ENCODE data around the gene SUN3. TPM values are rescaled to one million over a fixed set of nuclear protein-coding genes. Genes with fewer than 3 reads are reported as not detected.

Gene SUN3
- total RNA-seq, 1 donor from 2014 or later = not detected

DNA sequence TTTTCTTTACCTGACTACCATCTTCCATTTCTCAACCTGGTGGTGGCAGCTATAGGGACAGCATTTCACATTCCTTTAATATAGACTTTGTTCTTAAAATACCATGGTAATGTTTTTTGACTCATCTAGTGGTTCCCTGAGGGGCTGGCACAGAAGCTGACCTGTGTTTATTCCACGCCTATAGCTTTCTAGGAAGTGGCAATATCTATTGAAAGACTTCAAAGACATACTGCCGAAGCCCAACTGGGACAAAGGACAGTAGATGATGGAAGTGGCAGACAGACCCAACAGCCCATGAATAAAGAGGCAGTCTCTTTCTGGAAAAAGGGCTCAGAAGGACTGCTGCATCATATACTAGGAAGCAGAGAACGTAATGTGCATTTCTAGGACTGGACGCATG, 11.2 kb downstream of the SUN3 start:
- Histone ChIP-seq H3K9me3 (no peaks in the 10 kb centered on the region), H3K36me3 (no peaks in the 10 kb centered on the region), H3K27ac (no peak overlapping the region), H3K4me1 (no peaks in the 10 kb centered on the region), H3K4me3 (no peak overlapping the region), H3K27me3 (no peaks in the 10 kb centered on the region)
- intact Hi-C loops (cut with DNase I) = no loop called here
- TF ChIP-seq, protein P1, sequence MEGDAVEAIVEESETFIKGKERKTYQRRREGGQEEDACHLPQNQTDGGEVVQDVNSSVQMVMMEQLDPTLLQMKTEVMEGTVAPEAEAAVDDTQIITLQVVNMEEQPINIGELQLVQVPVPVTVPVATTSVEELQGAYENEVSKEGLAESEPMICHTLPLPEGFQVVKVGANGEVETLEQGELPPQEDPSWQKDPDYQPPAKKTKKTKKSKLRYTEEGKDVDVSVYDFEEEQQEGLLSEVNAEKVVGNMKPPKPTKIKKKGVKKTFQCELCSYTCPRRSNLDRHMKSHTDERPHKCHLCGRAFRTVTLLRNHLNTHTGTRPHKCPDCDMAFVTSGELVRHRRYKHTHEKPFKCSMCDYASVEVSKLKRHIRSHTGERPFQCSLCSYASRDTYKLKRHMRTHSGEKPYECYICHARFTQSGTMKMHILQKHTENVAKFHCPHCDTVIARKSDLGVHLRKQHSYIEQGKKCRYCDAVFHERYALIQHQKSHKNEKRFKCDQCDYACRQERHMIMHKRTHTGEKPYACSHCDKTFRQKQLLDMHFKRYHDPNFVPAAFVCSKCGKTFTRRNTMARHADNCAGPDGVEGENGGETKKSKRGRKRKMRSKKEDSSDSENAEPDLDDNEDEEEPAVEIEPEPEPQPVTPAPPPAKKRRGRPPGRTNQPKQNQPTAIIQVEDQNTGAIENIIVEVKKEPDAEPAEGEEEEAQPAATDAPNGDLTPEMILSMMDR (IDR thresholded peaks at IDR 0.05) = no peak
- TF ChIP-seq POLR2A (IDR thresholded peaks at IDR 0.05) = no peak
- no peak for TF ChIP-seq POLR2AphosphoS5 (IDR thresholded peaks at IDR 0.05; ENCODE audit: insufficient read depth in 1 of 2, low read depth in 1 of 2)
- no peak for DNase-seq (ENCODE audit: extremely low spot score in 2 of 2)

DNA sequence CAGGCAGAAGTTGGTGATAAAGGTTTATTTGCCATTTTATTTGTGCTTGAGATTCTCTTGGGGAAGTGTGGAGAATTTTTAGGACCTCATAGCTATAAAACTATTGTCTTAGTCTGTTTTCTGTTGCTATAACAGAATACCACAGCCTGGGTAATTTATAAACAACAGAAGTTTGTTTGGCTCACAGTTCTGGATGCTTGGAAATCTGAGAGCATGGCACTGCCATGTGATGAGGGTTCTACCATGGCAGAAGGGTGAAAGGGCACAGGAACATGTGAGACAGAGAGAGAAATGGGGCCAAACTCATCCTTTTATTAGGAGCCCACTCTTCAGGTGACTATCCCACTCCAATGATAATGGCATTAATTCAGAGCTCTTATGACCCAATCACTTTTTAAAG, 12.3 kb downstream of the SUN3 start:
- Histone ChIP-seq H3K36me3 (no peaks in the 10 kb centered on the region), H3K27me3 (no peaks in the 10 kb centered on the region), H3K4me3 (no peak overlapping the region), H3K4me1 (no peaks in the 10 kb centered on the region), H3K27ac (no peak overlapping the region), H3K9me3 (no peaks in the 10 kb centered on the region)
- DNase-seq (ENCODE audit: extremely low spot score in 2 of 2) = no peak
- intact Hi-C loops (cut with DNase I) = no loop called here
- TF ChIP-seq, protein P1 (IDR thresholded peaks at IDR 0.05) = no peak
- TF ChIP-seq POLR2AphosphoS5 (IDR thresholded peaks at IDR 0.05; ENCODE audit: insufficient read depth in 1 of 2, low read depth in 1 of 2) (no peak), POLR2A (IDR thresholded peaks at IDR 0.05) (no peak)

DNA sequence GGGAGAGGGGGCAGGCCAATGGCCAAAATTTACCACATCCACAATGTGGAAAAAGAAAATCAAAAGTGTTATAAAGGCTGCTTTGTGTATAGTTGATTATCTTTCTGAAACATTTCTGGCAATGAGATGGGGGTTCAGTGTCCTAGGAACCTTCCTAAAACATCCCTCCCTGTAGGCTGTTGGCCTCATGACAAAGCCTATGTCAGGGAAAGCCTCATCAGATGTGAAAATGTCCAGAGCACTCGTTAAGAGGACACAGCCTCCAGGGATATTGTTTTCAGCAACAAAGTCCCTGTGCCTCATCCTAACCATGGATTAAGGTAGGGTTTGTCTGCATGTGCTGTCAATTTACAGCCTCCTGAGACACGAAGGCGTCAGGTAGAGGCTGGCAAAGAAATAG, 17.0 kb downstream of the SUN3 start:
- no peaks in the 10 kb centered on the region for H3K9me3 ChIP-seq
- H3K27ac ChIP-seq = no peak overlapping the region
- H3K4me3 ChIP-seq = no peak overlapping the region
- DNase-seq (ENCODE audit: extremely low spot score in 2 of 2) = no peak
- no peaks in the 10 kb centered on the region for H3K27me3 ChIP-seq
- intact Hi-C loops (cut with DNase I) = no loop called here
- H3K4me1 ChIP-seq = no peaks in the 10 kb centered on the region
- H3K36me3 ChIP-seq = no peaks in the 10 kb centered on the region
- TF ChIP-seq, protein P1 (IDR thresholded peaks at IDR 0.05) = no peak
- TF ChIP-seq POLR2AphosphoS5 (IDR thresholded peaks at IDR 0.05; ENCODE audit: insufficient read depth in 1 of 2, low read depth in 1 of 2) (no peak), POLR2A (IDR thresholded peaks at IDR 0.05) (no peak)

DNA sequence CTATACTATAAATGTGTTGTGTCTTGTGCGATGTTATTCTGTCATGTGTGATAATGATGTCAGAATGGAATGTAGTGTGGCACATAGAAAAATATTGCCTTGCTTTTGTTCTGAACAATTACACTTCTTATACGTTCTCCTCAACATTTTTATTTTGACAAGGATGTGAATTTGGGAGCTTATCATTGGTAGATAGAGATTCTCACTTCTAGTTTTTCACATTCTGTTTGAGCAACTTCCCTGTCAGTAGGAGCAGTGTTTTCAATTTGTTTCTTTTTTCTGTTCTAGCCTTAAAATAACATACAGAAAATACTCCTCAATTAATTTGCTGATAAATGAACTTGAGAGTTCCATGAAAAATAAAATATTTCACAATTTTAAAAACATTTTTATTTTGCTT, 17.6 kb downstream of the SUN3 start:
- DNase-seq (ENCODE audit: extremely low spot score in 2 of 2) = no peak
- intact Hi-C loops (cut with DNase I) = no loop called here
- no peak overlapping the region for H3K27ac ChIP-seq
- H3K36me3 ChIP-seq = no peaks in the 10 kb centered on the region
- no peaks in the 10 kb centered on the region for H3K27me3 ChIP-seq
- TF ChIP-seq, protein P1 (IDR thresholded peaks at IDR 0.05) = no peak
- TF ChIP-seq POLR2AphosphoS5 (IDR thresholded peaks at IDR 0.05; ENCODE audit: insufficient read depth in 1 of 2, low read depth in 1 of 2) (no peak), POLR2A (IDR thresholded peaks at IDR 0.05) (no peak)
- no peaks in the 10 kb centered on the region for H3K9me3 ChIP-seq
- no peaks in the 10 kb centered on the region for H3K4me1 ChIP-seq
- H3K4me3 ChIP-seq = no peak overlapping the region

DNA sequence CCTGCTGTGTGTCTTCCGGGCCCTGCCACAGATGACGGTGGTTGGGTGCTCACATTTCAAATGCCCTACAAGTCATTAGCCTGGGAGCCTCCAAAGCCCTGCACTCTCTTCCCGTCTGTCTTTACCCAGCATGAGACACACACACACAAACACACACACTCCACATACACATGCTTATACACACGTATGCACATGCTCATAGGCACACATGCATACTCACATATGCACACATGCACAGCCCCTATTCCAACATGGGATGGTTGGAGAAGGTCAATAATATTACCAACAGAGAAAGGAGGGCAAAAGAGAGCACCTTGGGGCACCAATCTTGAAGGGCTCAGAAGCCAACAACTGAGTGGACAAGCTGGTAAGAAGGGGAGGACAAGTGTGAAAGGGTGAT, 19.0 kb downstream of the SUN3 start:
- no peaks in the 10 kb centered on the region for H3K4me1 ChIP-seq
- intact Hi-C loops (cut with DNase I) = no loop called here
- H3K4me3 ChIP-seq = no peak overlapping the region
- DNase-seq (ENCODE audit: extremely low spot score in 2 of 2) = no peak
- H3K9me3 ChIP-seq = no peaks in the 10 kb centered on the region
- no peaks in the 10 kb centered on the region for H3K36me3 ChIP-seq
- no peak overlapping the region for H3K27ac ChIP-seq
- TF ChIP-seq POLR2AphosphoS5 (IDR thresholded peaks at IDR 0.05; ENCODE audit: insufficient read depth in 1 of 2, low read depth in 1 of 2) (no peak), POLR2A (IDR thresholded peaks at IDR 0.05) (no peak)
- TF ChIP-seq, protein P1 (IDR thresholded peaks at IDR 0.05) = no peak
- no peaks in the 10 kb centered on the region for H3K27me3 ChIP-seq

All from vagina (tissue), 2 donors.